IMR-90 (cell line): ENCODE measurements around the gene MYO10. TPM values are rescaled to one million over a fixed set of nuclear protein-coding genes. Genes with fewer than 3 reads are reported as not detected.

Source experiments
- ATAC-seq: fragments of 200-7000 bp; cut with Tn5 transposase; 2 replicates; pipeline ENCODE4 v1.9.1; 2020; ENCODE audit warnings: low read depth, mild to moderate bottlenecking, moderate library complexity
- BruUV-seq: library from RNA; stranded (reverse); fragments of 400-500 nt; replicated peaks from 2 replicates; lab custom pipeline; 2021; lab: Mats Ljungman, UMichigan
- CTCF ChIA-PET: fragments of 300-600 bp; formaldehyde crosslinking; extraction: SDS; loops from one replicate; lab custom pipeline; 2021; ENCODE audit warnings: antibody characterized with exemption; lab: Yijun Ruan, JAX
- POLR2A ChIA-PET: fragments of 300-600 bp; sonication (Branson Sonifier 250); formaldehyde crosslinking; loops from one replicate; lab custom pipeline; 2022; ENCODE audit warnings: antibody characterized with exemption; ENCODE audit not compliant: unreplicated experiment; lab: Charles Lee
- DNase-seq: peaks from one replicate; pipeline ENCODE4 v3.0.0; 2013
- H2AFZ ChIP-seq: replicated peaks from 2 replicates; pipeline ENCODE3; 2013; ENCODE audit warnings: low read length, mild to moderate bottlenecking; ENCODE audit not compliant: poor library complexity
- H2AK5ac ChIP-seq: 2 replicates; pipeline ENCODE4 v1.6.1; 2013; ENCODE audit warnings: low read depth, low read length, inconsistent platforms
- H2AK9ac ChIP-seq: replicated peaks from 2 replicates; pipeline ENCODE3; 2013; ENCODE audit warnings: mild to moderate bottlenecking, low read depth, low read length, moderate library complexity; ENCODE audit not compliant: poor library complexity
- H2BK120ac ChIP-seq: 2 replicates; pipeline ENCODE4 v1.6.1; 2013; ENCODE audit warnings: low read depth, low read length, inconsistent platforms
- H2BK15ac ChIP-seq: 3 replicates; pipeline ENCODE4 v1.6.1; 2013; ENCODE audit warnings: low read depth, low read length, inconsistent platforms
- H2BK20ac ChIP-seq: 2 replicates; pipeline ENCODE4 v1.6.1; 2013; ENCODE audit warnings: low read depth, mild to moderate bottlenecking, inconsistent platforms, low read length, moderate library complexity
- H2BK5ac ChIP-seq: 2 replicates; pipeline ENCODE4 v1.6.1; 2013; ENCODE audit warnings: mild to moderate bottlenecking, low read depth, low read length, inconsistent platforms; ENCODE audit not compliant: poor library complexity, severe bottlenecking
- H3K14ac ChIP-seq: replicated peaks from 2 replicates; pipeline ENCODE4 v1.6.1; 2013; ENCODE audit warnings: low read depth, low read length, inconsistent platforms
- H3K18ac ChIP-seq: 2 replicates; pipeline ENCODE4 v1.6.1; 2013; ENCODE audit warnings: low read depth, low read length, control low read depth
- H3K23ac ChIP-seq: 2 replicates; pipeline ENCODE4 v1.6.1; 2013; ENCODE audit warnings: low read depth, low read length, inconsistent platforms
- H3K27ac ChIP-seq: 2 replicates; pipeline ENCODE4 v1.5.1; 2013; ENCODE audit warnings: mild to moderate bottlenecking, control low read depth, low read length; ENCODE audit not compliant: insufficient read depth
- H3K27me3 ChIP-seq: 2 replicates; pipeline ENCODE4 v1.6.1; 2013; ENCODE audit warnings: low read length; ENCODE audit not compliant: control insufficient read depth, insufficient read depth
- H3K36me3 ChIP-seq: 2 replicates; pipeline ENCODE4 v1.6.1; 2013; ENCODE audit warnings: low read length, mixed read lengths; ENCODE audit not compliant: control insufficient read depth, insufficient read depth
- H3K4ac ChIP-seq: 2 replicates; pipeline ENCODE4 v1.6.1; 2013; ENCODE audit warnings: low read depth, low read length, inconsistent platforms
- H3K4me1 ChIP-seq: 2 replicates; pipeline ENCODE4 v1.6.1; 2013; ENCODE audit warnings: low read length, mixed read lengths; ENCODE audit not compliant: control insufficient read depth, insufficient read depth
- H3K4me2 ChIP-seq: 2 replicates; pipeline ENCODE4 v1.6.1; 2013; ENCODE audit warnings: low read depth, mild to moderate bottlenecking, control low read depth, low read length, moderate library complexity
- H3K4me3 ChIP-seq: 2 replicates; pipeline ENCODE4 v1.5.1; 2013; ENCODE audit warnings: low read depth, mild to moderate bottlenecking, control low read depth, low read length, moderate library complexity; ENCODE audit not compliant: insufficient read depth
- H3K56ac ChIP-seq: 2 replicates; pipeline ENCODE4 v1.6.1; 2013; ENCODE audit warnings: low read length, inconsistent platforms; ENCODE audit not compliant: insufficient read depth; ENCODE audit errors: extremely low read depth
- H3K79me1 ChIP-seq, 2 experiments: 2 replicates each; pipeline ENCODE4 v1.6.1; 2013; ENCODE audit warnings: low read length in 2 of 2, inconsistent platforms in 1 of 2, low read depth in 1 of 2
- H3K9ac ChIP-seq: 2 replicates; pipeline ENCODE4 v1.6.1; 2013; ENCODE audit warnings: low read depth, low read length, control low read depth
- H3K9me1 ChIP-seq: 2 replicates; pipeline ENCODE4 v1.6.1; 2013; ENCODE audit warnings: low read length, inconsistent platforms; ENCODE audit not compliant: insufficient read depth
- H3K9me3 ChIP-seq: 2 replicates; pipeline ENCODE4 v1.6.1; 2013; ENCODE audit warnings: low read length; ENCODE audit not compliant: control insufficient read depth, insufficient read depth
- H4K20me1 ChIP-seq: 2 replicates; pipeline ENCODE4 v1.6.1; 2013; ENCODE audit warnings: low read length, inconsistent platforms; ENCODE audit not compliant: insufficient read depth
- H4K5ac ChIP-seq: 2 replicates; pipeline ENCODE4 v1.6.1; 2013; ENCODE audit warnings: mild to moderate bottlenecking, low read depth, low read length, control low read depth
- H4K8ac ChIP-seq, 2 experiments: 2 replicates each; pipeline ENCODE4 v1.6.1; 2013; ENCODE audit warnings: low read depth in 2 of 2, low read length in 2 of 2, control low read depth in 1 of 2, inconsistent platforms in 1 of 2
- H4K91ac ChIP-seq: 2 replicates; pipeline ENCODE4 v1.6.1; 2013; ENCODE audit warnings: low read depth, low read length, inconsistent platforms; ENCODE audit not compliant: insufficient read depth
- BHLHE40 ChIP-seq: fragments of 150-350 bp; IDR thresholded peaks from 2 replicates; pipeline ENCODE4 v1.6.1; 2016; ENCODE audit warnings: mild to moderate bottlenecking, low read depth, low read length
- CEBPB ChIP-seq: IDR thresholded peaks from 2 replicates; pipeline ENCODE4 v1.6.1; 2012; ENCODE audit warnings: low read depth, low read length, improper control_type of control experiment
- MXI1 ChIP-seq: IDR thresholded peaks from 2 replicates; pipeline ENCODE4 v1.6.1; 2012; ENCODE audit warnings: low read depth, mild to moderate bottlenecking, low read length, moderate library complexity, borderline replicate concordance
- POLR2A ChIP-seq: IDR thresholded peaks from 2 replicates; pipeline ENCODE4 v1.6.1; 2012; ENCODE audit warnings: mild to moderate bottlenecking, low read depth, low read length
- RAD21 ChIP-seq: IDR thresholded peaks from 2 replicates; pipeline ENCODE4 v1.6.1; 2012; ENCODE audit warnings: low read length, improper control_type of control experiment
- RCOR1 ChIP-seq: IDR thresholded peaks from 2 replicates; pipeline ENCODE4 v1.6.1; 2012; ENCODE audit warnings: mild to moderate bottlenecking, low read length, improper control_type of control experiment; ENCODE audit not compliant: insufficient replicate concordance
- RFX5 ChIP-seq: IDR thresholded peaks from 2 replicates; pipeline ENCODE4 v1.8.0; 2012; ENCODE audit warnings: low read depth, mild to moderate bottlenecking, low read length, moderate library complexity
- SMC3 ChIP-seq: fragments of 150-350 bp; IDR thresholded peaks from 2 replicates; pipeline ENCODE4 v1.6.1; 2016; ENCODE audit warnings: low read depth, mild to moderate bottlenecking, antibody characterized with exemption, low read length, moderate library complexity
- WGBS, 2 experiments: methylation state at CpG; one replicate each; pipeline versions ENCODE4 v1.1.5 to v1.1.7; 2013; ENCODE audit warnings: missing lambda C conversion rate in 2 of 2; ENCODE audit not compliant: insufficient read length in 1 of 2; ENCODE audit errors: extremely low coverage in 2 of 2; 5-methylcytosine and 5-hydroxymethylcytosine counted together
- dilution Hi-C: fragments of 300-500 bp; cut with HindIII; formaldehyde crosslinking; loops from one replicate; pipeline ENCODE4 v1.14.3; 2018; ENCODE audit warnings: low sequenced_read_pairs; ENCODE audit not compliant: unreplicated experiment
- in situ Hi-C: fragments of 300-500 bp; cut with MboI; formaldehyde crosslinking; loops from 3 replicates; pipeline ENCODE4 v1.14.3; 2019; ENCODE audit warnings: low sequenced_read_pairs, inconsistent platforms, mixed read lengths
- intact Hi-C: fragments of 100-400 bp; cut with micrococcal nuclease; formaldehyde crosslinking; loops from 2 replicates; pipeline ENCODE4 v1.10.0; 2022
- polyA plus RNA-seq, 3 experiments: library from polyadenylated mRNA; depleted of rRNA; stranded (reverse); fragments of >200 nt; gene quantifications; 2 replicates each; pipeline ENCODE4 v1.2.3, GENCODE V29; 2012; ENCODE audit warnings: low replicate concordance in 1 of 3
- total RNA-seq: library from RNA; depleted of rRNA; stranded (reverse); fragments of >200 nt; gene quantifications from 2 replicates; pipeline ENCODE4 v1.2.3, GENCODE V29; 2012
- TF ChIP-seq, protein P1 (sequence below): conservative IDR thresholded peaks from 2 replicates; pipeline ENCODE4 v1.5.1; 2012; ENCODE audit warnings: mild to moderate bottlenecking, low read depth, low read length, improper control_type of control experiment

The MYO10 gene
- total and polyA plus RNA-seq, 2 of the 4 experiments (the other 2 are of a cell fraction), result 39.9 to 115 TPM

GRCh38 chr5:16865151-16865550 lies 70.9 kb downstream of the MYO10 start:
- CTCF ChIA-PET, result no interaction called here
- no peak overlapping the region for H3K4me2 ChIP-seq
- peaks cover 98% of the 10 kb centered on the region for H4K20me1 ChIP-seq
- H2BK20ac ChIP-seq, result no peak overlapping the region
- peaks cover 12 to 80% of the 10 kb centered on the region in 2 experiments; a peak in 3 of 4 replicates for H3K79me1 ChIP-seq
- dilution Hi-C loops, result no loop called here
- no peak overlapping the region for H4K8ac ChIP-seq
- H2BK120ac ChIP-seq, result no peak overlapping the region
- peaks cover 31% of the 10 kb centered on the region for H3K9me1 ChIP-seq
- H3K23ac ChIP-seq, result no peak overlapping the region
- no peak overlapping the region for H2BK15ac ChIP-seq
- in situ Hi-C loops, result no loop called here
- no peaks in the 10 kb centered on the region for H3K9me3 ChIP-seq
- H4K5ac ChIP-seq, result no peak overlapping the region; the same call in 1 of the 2 replicates
- H3K36me3 ChIP-seq, result peaks cover 14% of the 10 kb centered on the region
- no peak overlapping the region for H2AFZ ChIP-seq
- intact Hi-C loops, result no loop called here
- H3K14ac ChIP-seq, result no peak overlapping the region
- no peak overlapping the region for H3K56ac ChIP-seq
- H2BK5ac ChIP-seq, result no peak overlapping the region
- no peak for DNase-seq
- H3K9ac ChIP-seq, result no peak overlapping the region
- H3K4ac ChIP-seq, result no peak overlapping the region
- peaks cover 35% of the 10 kb centered on the region for H3K4me1 ChIP-seq
- no peak overlapping the region for H2AK9ac ChIP-seq
- no peak overlapping the region for H4K91ac ChIP-seq
- POLR2A ChIA-PET, result no interaction called here
- no peak overlapping the region for H3K4me3 ChIP-seq
- BruUV-seq, result no TSS peak
- TF ChIP-seq RCOR1 (no peak), CEBPB (no peak), RFX5 (no peak), POLR2A (no peak), MXI1 (no peak), SMC3 (no peak), RAD21 (no peak), BHLHE40 (no peak)
- TF ChIP-seq, protein P1, sequence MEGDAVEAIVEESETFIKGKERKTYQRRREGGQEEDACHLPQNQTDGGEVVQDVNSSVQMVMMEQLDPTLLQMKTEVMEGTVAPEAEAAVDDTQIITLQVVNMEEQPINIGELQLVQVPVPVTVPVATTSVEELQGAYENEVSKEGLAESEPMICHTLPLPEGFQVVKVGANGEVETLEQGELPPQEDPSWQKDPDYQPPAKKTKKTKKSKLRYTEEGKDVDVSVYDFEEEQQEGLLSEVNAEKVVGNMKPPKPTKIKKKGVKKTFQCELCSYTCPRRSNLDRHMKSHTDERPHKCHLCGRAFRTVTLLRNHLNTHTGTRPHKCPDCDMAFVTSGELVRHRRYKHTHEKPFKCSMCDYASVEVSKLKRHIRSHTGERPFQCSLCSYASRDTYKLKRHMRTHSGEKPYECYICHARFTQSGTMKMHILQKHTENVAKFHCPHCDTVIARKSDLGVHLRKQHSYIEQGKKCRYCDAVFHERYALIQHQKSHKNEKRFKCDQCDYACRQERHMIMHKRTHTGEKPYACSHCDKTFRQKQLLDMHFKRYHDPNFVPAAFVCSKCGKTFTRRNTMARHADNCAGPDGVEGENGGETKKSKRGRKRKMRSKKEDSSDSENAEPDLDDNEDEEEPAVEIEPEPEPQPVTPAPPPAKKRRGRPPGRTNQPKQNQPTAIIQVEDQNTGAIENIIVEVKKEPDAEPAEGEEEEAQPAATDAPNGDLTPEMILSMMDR, result no peak
- no peak overlapping the region for H2AK5ac ChIP-seq
- WGBS, 2 experiments, result 78% methylated on average over 5 of the region's 8 CpGs; no CpG with 5 or more reads in 1 of the 2 experiments
- no peak overlapping the region for H3K27ac ChIP-seq
- no peak for ATAC-seq
- no peaks in the 10 kb centered on the region for H3K27me3 ChIP-seq
- H3K18ac ChIP-seq, result peak overlapping the region; percentile 24; the same call in 1 of the 2 replicates
